ENCODE results near the gene PDHB.

PDHB gene

GRCh38 chr3:58434511-58434910 lies 879 bp upstream of the PDHB start:
- H3K36me3 ChIP-seq (ENCODE audit: control insufficient read depth, insufficient read depth, low read length) = peaks cover 7% of the 10 kb centered on the region
- no peak for DNase-seq (ENCODE audit: extremely low read depth, insufficient read length)
- no peak for TF ChIP-seq CTCF (IDR thresholded peaks at IDR 0.05; ENCODE audit: insufficient read depth, low read length, poor library complexity, severe bottlenecking)
- no peak overlapping the region for H3K4me3 ChIP-seq (replicated peaks; ENCODE audit: low read depth, low read length)
- H3K27me3 ChIP-seq (replicated peaks; ENCODE audit: control insufficient read depth, insufficient read depth, low read length) = no peaks in the 10 kb centered on the region

DNA sequence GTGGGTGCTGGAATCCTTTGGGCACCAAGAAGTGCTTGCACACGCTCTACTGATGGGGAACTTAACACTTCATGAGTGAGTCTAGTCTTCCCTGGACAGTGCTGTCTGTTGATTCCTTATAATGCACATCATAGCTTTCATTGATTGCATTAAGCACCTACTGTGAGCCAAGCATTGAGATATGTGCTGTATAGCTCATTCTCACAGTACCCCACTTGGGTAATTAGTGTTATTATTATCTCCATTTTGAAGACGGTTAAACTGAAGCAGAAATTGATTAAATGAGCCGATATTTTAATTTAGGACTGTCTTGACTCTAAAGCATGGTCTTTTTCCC lies 504 bp upstream of the PDHB start:
- Histone ChIP-seq H3K27me3 (replicated peaks; ENCODE audit: control insufficient read depth, insufficient read depth, low read length) (no peaks in the 10 kb centered on the region), H3K36me3 (ENCODE audit: control insufficient read depth, insufficient read depth, low read length) (peaks cover 7% of the 10 kb centered on the region), H3K4me3 (replicated peaks; ENCODE audit: low read depth, low read length) (peak overlapping the region; percentile 43)
- no peak for TF ChIP-seq CTCF (IDR thresholded peaks at IDR 0.05; ENCODE audit: insufficient read depth, low read length, poor library complexity, severe bottlenecking)
- no peak for DNase-seq (ENCODE audit: extremely low read depth, insufficient read length)

- Histone ChIP-seq H3K4me3 (replicated peaks; ENCODE audit: low read depth, low read length) (peak overlapping the region; percentile 88), H3K36me3 (ENCODE audit: control insufficient read depth, insufficient read depth, low read length) (peaks cover 11% of the 10 kb centered on the region), H3K27me3 (replicated peaks; ENCODE audit: control insufficient read depth, insufficient read depth, low read length) (no peaks in the 10 kb centered on the region)
- no peak for DNase-seq (ENCODE audit: extremely low read depth, insufficient read length)
- no peak for TF ChIP-seq CTCF (IDR thresholded peaks at IDR 0.05; ENCODE audit: insufficient read depth, low read length, poor library complexity, severe bottlenecking)
Measured at GRCh38 chr3:58432905-58433304, 727 bp downstream of the PDHB start.

GRCh38 chr3:58429657-58430056 lies 4.0 kb downstream of the PDHB start:
- no peak for DNase-seq (ENCODE audit: extremely low read depth, insufficient read length)
- Histone ChIP-seq H3K4me3 (replicated peaks; ENCODE audit: low read depth, low read length) (no peak overlapping the region), H3K27me3 (replicated peaks; ENCODE audit: control insufficient read depth, insufficient read depth, low read length) (no peaks in the 10 kb centered on the region), H3K36me3 (ENCODE audit: control insufficient read depth, insufficient read depth, low read length) (peaks cover 16% of the 10 kb centered on the region)
- no peak for TF ChIP-seq CTCF (IDR thresholded peaks at IDR 0.05; ENCODE audit: insufficient read depth, low read length, poor library complexity, severe bottlenecking)

DNA sequence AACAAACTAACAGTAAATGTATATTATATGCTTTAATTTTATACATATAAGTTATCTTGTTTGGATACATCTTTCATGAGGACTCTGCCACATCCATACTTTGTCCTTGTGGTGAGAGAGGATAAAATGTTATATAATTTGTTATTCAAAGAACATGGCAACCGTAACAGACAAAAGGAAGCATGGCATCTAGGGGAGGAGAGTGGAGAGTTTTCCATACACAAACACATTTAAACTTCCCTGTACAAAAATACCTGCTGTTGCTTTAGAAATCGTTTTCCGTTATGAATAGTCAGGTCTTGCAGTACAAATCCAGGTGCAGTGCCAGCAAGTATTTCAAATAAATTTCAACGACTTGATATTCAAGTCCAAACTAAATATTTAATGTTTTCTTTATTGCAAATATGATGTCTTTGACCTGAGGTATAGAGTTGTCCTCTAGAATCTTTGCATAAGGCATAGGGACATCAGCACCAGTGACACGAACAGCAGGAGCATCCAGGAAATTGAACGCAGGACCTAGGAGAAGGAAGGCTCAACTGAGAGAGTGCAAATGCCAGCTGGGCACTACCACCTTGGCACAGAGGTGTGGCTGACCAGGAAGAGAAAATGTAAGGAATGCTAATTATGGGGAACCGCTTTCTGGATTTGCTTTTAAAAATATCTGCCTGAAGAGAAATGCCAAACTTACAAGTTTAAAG lies 5.8 kb downstream of the PDHB start:
- no peak overlapping the region for H3K4me3 ChIP-seq (replicated peaks; ENCODE audit: low read depth, low read length)
- no peak for TF ChIP-seq CTCF (IDR thresholded peaks at IDR 0.05; ENCODE audit: insufficient read depth, low read length, poor library complexity, severe bottlenecking)
- no peak for DNase-seq (ENCODE audit: extremely low read depth, insufficient read length)
- H3K36me3 ChIP-seq (ENCODE audit: control insufficient read depth, insufficient read depth, low read length) = peaks cover 18% of the 10 kb centered on the region
- no peaks in the 10 kb centered on the region for H3K27me3 ChIP-seq (replicated peaks; ENCODE audit: control insufficient read depth, insufficient read depth, low read length)

GRCh38 chr3:58425782-58426181 lies 7.8 kb downstream of the PDHB start:
- TF ChIP-seq CTCF (IDR thresholded peaks at IDR 0.05; ENCODE audit: insufficient read depth, low read length, poor library complexity, severe bottlenecking) = no peak
- no peak overlapping the region for H3K4me3 ChIP-seq (replicated peaks; ENCODE audit: low read depth, low read length)
- DNase-seq (ENCODE audit: extremely low read depth, insufficient read length) = no peak
- H3K27me3 ChIP-seq (replicated peaks; ENCODE audit: control insufficient read depth, insufficient read depth, low read length) = no peaks in the 10 kb centered on the region
- H3K36me3 ChIP-seq (ENCODE audit: control insufficient read depth, insufficient read depth, low read length) = peaks cover 13% of the 10 kb centered on the region

Measured in GM06990 (cell line).